CD4-positive, CD25-positive, alpha-beta regulatory T cell (primary cell): ENCODE measurements around the gene GPATCH2. TPM values are rescaled to one million over a fixed set of nuclear protein-coding genes. Genes with fewer than 3 reads are reported as not detected.

Source experiments
- ATAC-seq, 2 donors: fragments of 150-1000 bp; cut with Tn5 transposase; one replicate each; pipeline ENCODE4 v1.10.0; 2021; ENCODE audit warnings: low read depth in 2 of 2, moderate number of reproducible peaks in 2 of 2, moderate library complexity in 1 of 2
- DNase-seq, 3 donors: peaks; one replicate each; pipeline versions ENCODE4 v3.0.0 to v3.0.0-alpha.2; 2012 to 2022; ENCODE audit warnings: mixed read lengths in 1 of 3
- H3K27ac ChIP-seq: one replicate; pipeline ENCODE4 v1.7.0; 2013; ENCODE audit warnings: mild to moderate bottlenecking, low read length; ENCODE audit not compliant: insufficient read depth, poor library complexity, severe bottlenecking
- H3K27me3 ChIP-seq: one replicate; pipeline ENCODE4 v1.7.0; 2013; ENCODE audit warnings: low read length; ENCODE audit not compliant: control insufficient read depth, insufficient read depth
- H3K36me3 ChIP-seq: one replicate; pipeline ENCODE4 v1.7.0; 2013; ENCODE audit warnings: mild to moderate bottlenecking, low read length, moderate library complexity; ENCODE audit not compliant: control insufficient read depth, insufficient read depth
- H3K4me1 ChIP-seq: 2 replicates; pipeline ENCODE4 v1.7.0; 2013; ENCODE audit warnings: mild to moderate bottlenecking, low read length; ENCODE audit not compliant: insufficient read depth, control insufficient read depth, poor library complexity, severe bottlenecking
- H3K4me3 ChIP-seq: one replicate; pipeline ENCODE4 v1.7.0; 2013; ENCODE audit warnings: low read depth, mild to moderate bottlenecking, low read length, moderate library complexity
- H3K9me3 ChIP-seq, 2 experiments: 1 replicate in 1 of 2; 2 replicates in 1 of 2; pipeline ENCODE4 v1.7.0; 2013; ENCODE audit warnings: low read length in 2 of 2, mild to moderate bottlenecking in 1 of 2, moderate library complexity in 1 of 2; ENCODE audit not compliant: control insufficient read depth in 2 of 2
- H3K27ac Mint-ChIP-seq, 3 donors: one replicate each; pipeline ENCODE4 v1.8.0; 2020 to 2022; ENCODE audit warnings: mild to moderate bottlenecking in 3 of 3, mixed read lengths in 3 of 3, moderate library complexity in 2 of 3
- H3K27me3 Mint-ChIP-seq: one replicate; pipeline ENCODE4 v1.8.0; 2022; ENCODE audit warnings: mild to moderate bottlenecking, mixed read lengths
- H3K36me3 Mint-ChIP-seq: one replicate; pipeline ENCODE4 v1.8.0; 2020; ENCODE audit warnings: mixed read lengths
- H3K4me1 Mint-ChIP-seq, 4 donors: one replicate each; pipeline ENCODE4 v1.8.0; 2020 to 2022; ENCODE audit warnings: mixed read lengths in 4 of 4, mild to moderate bottlenecking in 1 of 4
- H3K4me3 Mint-ChIP-seq, 4 donors: one replicate each; pipeline ENCODE4 v1.8.0; 2020 to 2022; ENCODE audit warnings: mild to moderate bottlenecking in 4 of 4, mixed read lengths in 4 of 4, moderate library complexity in 3 of 4
- H3K9me3 Mint-ChIP-seq, 7 donors: one replicate each; pipeline ENCODE4 v1.8.0; 2020 to 2022; ENCODE audit warnings: mixed read lengths in 7 of 7, mild to moderate bottlenecking in 3 of 7, moderate library complexity in 2 of 7
- polyA plus RNA-seq, 4 donors: library from polyadenylated mRNA; unstranded; fragments of 300-500 nt; fragmentation: Illumina TruSeq; gene quantifications; one replicate each; pipeline ENCODE4 v1.2.3, GENCODE V29; 2021
- total RNA-seq: library from RNA; stranded (reverse); gene quantifications from one replicate; pipeline ENCODE4 v1.2.3, GENCODE V29; 2022

The GPATCH2 gene
- total and polyA plus RNA-seq, 5 donors from 2014 or later = 3.4 to 17.0 (median 4.4) TPM

- Histone ChIP-seq H3K36me3 (no peaks in the 10 kb centered on the region), H3K4me3 (no peak overlapping the region), H3K27ac (no peak overlapping the region), H3K9me3 (no peaks in the 10 kb centered on the region), H3K4me1 (no peaks in the 10 kb centered on the region), H3K27me3 (no peaks in the 10 kb centered on the region)
- peaks cover 0 to 7% (median 3%) of the 10 kb centered on the region in 7 donors for H3K9me3 Mint-ChIP-seq
- peaks cover 35% of the 10 kb centered on the region for H3K36me3 Mint-ChIP-seq
- no peak overlapping the region for H3K4me3 Mint-ChIP-seq
- ATAC-seq (no peak), DNase-seq (no peak)
- H3K27me3 Mint-ChIP-seq = no peaks in the 10 kb centered on the region
- H3K4me1 Mint-ChIP-seq = peaks cover 0 to 2% (median 0%) of the 10 kb centered on the region in 4 donors
- no peak overlapping the region for H3K27ac Mint-ChIP-seq
Measured at GRCh38 chr1:217435204-217435603, 195.7 kb downstream of the GPATCH2 start.

- no peak overlapping the region for H3K4me3 Mint-ChIP-seq
Measured at GRCh38 chr1:217433664-217434063, 197.2 kb downstream of the GPATCH2 start.

GRCh38 chr1:217432339-217432738 is 198.6 kb downstream of the GPATCH2 start:
- H3K27me3 Mint-ChIP-seq = no peaks in the 10 kb centered on the region
- peaks cover 0 to 2% (median 0%) of the 10 kb centered on the region in 4 donors for H3K4me1 Mint-ChIP-seq
- H3K9me3 ChIP-seq = no peaks in the 10 kb centered on the region

More at GRCh38 chr1:217433664-217434063, 197.2 kb downstream of the GPATCH2 start:
- Histone ChIP-seq H3K4me1 (no peaks in the 10 kb centered on the region), H3K27me3 (no peaks in the 10 kb centered on the region), H3K36me3 (no peaks in the 10 kb centered on the region), H3K27ac (no peak overlapping the region), H3K9me3 (no peaks in the 10 kb centered on the region), H3K4me3 (no peak overlapping the region)
- no peak for ATAC-seq
- Mint-ChIP-seq H3K36me3 (peaks cover 23% of the 10 kb centered on the region), H3K27ac (no peak overlapping the region), H3K27me3 (no peaks in the 10 kb centered on the region), H3K9me3 (peaks cover 0 to 2% (median 0%) of the 10 kb centered on the region in 7 donors), H3K4me1 (peaks cover 0 to 2% (median 0%) of the 10 kb centered on the region in 4 donors)
- DNase-seq = no peak

GRCh38 chr1:217431395-217431794 is 199.5 kb downstream of the GPATCH2 start:
- H3K9me3 Mint-ChIP-seq = no peaks in the 10 kb centered on the region
- Histone ChIP-seq H3K27me3 (no peaks in the 10 kb centered on the region), H3K4me3 (no peak overlapping the region), H3K36me3 (no peaks in the 10 kb centered on the region), H3K9me3 (no peaks in the 10 kb centered on the region), H3K27ac (no peak overlapping the region), H3K4me1 (no peaks in the 10 kb centered on the region)
- ATAC-seq = no peak
- H3K4me1 Mint-ChIP-seq = peaks cover 0 to 2% (median 0%) of the 10 kb centered on the region in 4 donors
- peak overlapping the region in 1 of 3 donors; percentile 74 for H3K27ac Mint-ChIP-seq
- H3K27me3 Mint-ChIP-seq = no peaks in the 10 kb centered on the region
- peak in 1 of 3 donors; percentile 1 for DNase-seq
- H3K4me3 Mint-ChIP-seq = no peak overlapping the region
- peaks cover 9% of the 10 kb centered on the region for H3K36me3 Mint-ChIP-seq

More at GRCh38 chr1:217432339-217432738, 198.6 kb downstream of the GPATCH2 start:
- DNase-seq = no peak
- Histone ChIP-seq H3K4me1 (no peaks in the 10 kb centered on the region), H3K36me3 (no peaks in the 10 kb centered on the region), H3K4me3 (no peak overlapping the region), H3K27me3 (no peaks in the 10 kb centered on the region), H3K27ac (no peak overlapping the region)
- no peak overlapping the region for H3K27ac Mint-ChIP-seq
- H3K4me3 Mint-ChIP-seq = no peak overlapping the region
- no peak for ATAC-seq
- peaks cover 14% of the 10 kb centered on the region for H3K36me3 Mint-ChIP-seq
- H3K9me3 Mint-ChIP-seq = no peaks in the 10 kb centered on the region

GRCh38 chr1:217425422-217425821 is 205.5 kb downstream of the GPATCH2 start:
- Mint-ChIP-seq H3K4me1 (no peaks in the 10 kb centered on the region), H3K27me3 (no peaks in the 10 kb centered on the region), H3K27ac (no peak overlapping the region), H3K36me3 (peaks cover 1% of the 10 kb centered on the region), H3K9me3 (no peaks in the 10 kb centered on the region), H3K4me3 (no peak overlapping the region)
- DNase-seq (no peak), ATAC-seq (no peak)
- no peak overlapping the region for H3K4me3 ChIP-seq
- no peaks in the 10 kb centered on the region for H3K4me1 ChIP-seq
- no peaks in the 10 kb centered on the region for H3K36me3 ChIP-seq
- no peaks in the 10 kb centered on the region for H3K9me3 ChIP-seq
- H3K27me3 ChIP-seq = peaks cover 2% of the 10 kb centered on the region
- no peak overlapping the region for H3K27ac ChIP-seq

GRCh38 chr1:217419194-217419551 is 211.7 kb downstream of the GPATCH2 start:
- ATAC-seq = no peak
- Mint-ChIP-seq H3K9me3 (peaks cover 0 to 2% (median 0%) of the 10 kb centered on the region in 7 donors), H3K27me3 (peaks cover 6% of the 10 kb centered on the region), H3K27ac (no peak overlapping the region), H3K4me1 (no peaks in the 10 kb centered on the region), H3K4me3 (no peak overlapping the region), H3K36me3 (no peaks in the 10 kb centered on the region)
- no peaks in the 10 kb centered on the region for H3K9me3 ChIP-seq
- no peak for DNase-seq
- H3K27ac ChIP-seq = no peak overlapping the region
- H3K4me1 ChIP-seq = no peaks in the 10 kb centered on the region
- no peak overlapping the region for H3K4me3 ChIP-seq
- peaks cover 2% of the 10 kb centered on the region for H3K27me3 ChIP-seq
- H3K36me3 ChIP-seq = no peaks in the 10 kb centered on the region

- no peaks in the 10 kb centered on the region for H3K4me1 Mint-ChIP-seq
- no peaks in the 10 kb centered on the region for H3K36me3 Mint-ChIP-seq
- H3K4me1 ChIP-seq = no peaks in the 10 kb centered on the region
- no peak for ATAC-seq
- H3K27me3 ChIP-seq = peaks cover 2% of the 10 kb centered on the region
- no peak overlapping the region for H3K4me3 Mint-ChIP-seq
- no peak overlapping the region for H3K4me3 ChIP-seq
- H3K27ac Mint-ChIP-seq = no peak overlapping the region
- H3K9me3 ChIP-seq = no peaks in the 10 kb centered on the region
- H3K27me3 Mint-ChIP-seq = peaks cover 6% of the 10 kb centered on the region
- no peak for DNase-seq
- H3K36me3 ChIP-seq = no peaks in the 10 kb centered on the region
- H3K9me3 Mint-ChIP-seq = peaks cover 0 to 2% (median 0%) of the 10 kb centered on the region in 7 donors
- no peak overlapping the region for H3K27ac ChIP-seq
Measured at GRCh38 chr1:217418269-217419193, 212.4 kb downstream of the GPATCH2 start.

GRCh38 chr1:217417363-217417762 is 213.5 kb downstream of the GPATCH2 start:
- Histone ChIP-seq H3K36me3 (no peaks in the 10 kb centered on the region), H3K4me3 (no peak overlapping the region), H3K4me1 (no peaks in the 10 kb centered on the region), H3K27ac (no peak overlapping the region), H3K9me3 (no peaks in the 10 kb centered on the region), H3K27me3 (peaks cover 2% of the 10 kb centered on the region)
- DNase-seq = no peak
- no peak overlapping the region for H3K27ac Mint-ChIP-seq
- peaks cover 6% of the 10 kb centered on the region for H3K27me3 Mint-ChIP-seq
- H3K36me3 Mint-ChIP-seq = no peaks in the 10 kb centered on the region
- ATAC-seq = no peak
- H3K4me3 Mint-ChIP-seq = no peak overlapping the region
- H3K9me3 Mint-ChIP-seq = peaks cover 0 to 2% (median 0%) of the 10 kb centered on the region in 7 donors
- no peaks in the 10 kb centered on the region for H3K4me1 Mint-ChIP-seq
